RWPE2 (cell line): ENCODE measurements around the gene RABAC1.

ENCODE experiments used
- ATAC-seq: fragments of 200-7000 bp; cut with Tn5 transposase; 3 replicates; pipeline ENCODE4 v1.9.1; 2021; ENCODE audit warnings: low read depth
- DNase-seq: peaks from one replicate; pipeline ENCODE4 v3.0.0-alpha.2; 2020; ENCODE audit warnings: low spot score
- H3K27ac ChIP-seq: fragments of 450-650 bp; 2 replicates; pipeline ENCODE4 v1.5.1; 2017; ENCODE audit warnings: mild to moderate bottlenecking; ENCODE audit not compliant: poor library complexity, severe bottlenecking
- H3K27me3 ChIP-seq: fragments of 250-450 bp; sonication (Bioruptor Pico); 2 replicates; pipeline ENCODE4 v1.5.1; 2021; ENCODE audit warnings: mild to moderate bottlenecking, moderate library complexity; ENCODE audit not compliant: insufficient read depth, poor library complexity, severe bottlenecking
- H3K36me3 ChIP-seq: fragments of 250-450 bp; sonication (Bioruptor Pico); 2 replicates; pipeline ENCODE4 v1.5.1; 2020; ENCODE audit warnings: low read depth, mild to moderate bottlenecking, moderate library complexity
- H3K4me1 ChIP-seq: fragments of 250-450 bp; sonication (Bioruptor Pico); 2 replicates; pipeline ENCODE4 v1.5.1; 2021; ENCODE audit warnings: mild to moderate bottlenecking, moderate library complexity; ENCODE audit not compliant: insufficient read depth, poor library complexity, severe bottlenecking
- H3K4me3 ChIP-seq: fragments of 250-450 bp; sonication (Bioruptor Pico); 2 replicates; pipeline ENCODE4 v1.5.1; 2021; ENCODE audit warnings: mild to moderate bottlenecking, moderate library complexity; ENCODE audit not compliant: severe bottlenecking
- H3K9me3 ChIP-seq: fragments of 250-450 bp; sonication (Bioruptor Pico); 2 replicates; pipeline ENCODE4 v1.5.1; 2021; ENCODE audit warnings: mild to moderate bottlenecking, moderate library complexity; ENCODE audit not compliant: severe bottlenecking
- TF ChIP-seq, protein P1 (sequence below): fragments of 450-650 bp; IDR thresholded peaks from one replicate; pipeline ENCODE4 v1.5.1; 2017; ENCODE audit warnings: mild to moderate bottlenecking, moderate library complexity; ENCODE audit not compliant: poor library complexity, severe bottlenecking

Gene RABAC1

DNA sequence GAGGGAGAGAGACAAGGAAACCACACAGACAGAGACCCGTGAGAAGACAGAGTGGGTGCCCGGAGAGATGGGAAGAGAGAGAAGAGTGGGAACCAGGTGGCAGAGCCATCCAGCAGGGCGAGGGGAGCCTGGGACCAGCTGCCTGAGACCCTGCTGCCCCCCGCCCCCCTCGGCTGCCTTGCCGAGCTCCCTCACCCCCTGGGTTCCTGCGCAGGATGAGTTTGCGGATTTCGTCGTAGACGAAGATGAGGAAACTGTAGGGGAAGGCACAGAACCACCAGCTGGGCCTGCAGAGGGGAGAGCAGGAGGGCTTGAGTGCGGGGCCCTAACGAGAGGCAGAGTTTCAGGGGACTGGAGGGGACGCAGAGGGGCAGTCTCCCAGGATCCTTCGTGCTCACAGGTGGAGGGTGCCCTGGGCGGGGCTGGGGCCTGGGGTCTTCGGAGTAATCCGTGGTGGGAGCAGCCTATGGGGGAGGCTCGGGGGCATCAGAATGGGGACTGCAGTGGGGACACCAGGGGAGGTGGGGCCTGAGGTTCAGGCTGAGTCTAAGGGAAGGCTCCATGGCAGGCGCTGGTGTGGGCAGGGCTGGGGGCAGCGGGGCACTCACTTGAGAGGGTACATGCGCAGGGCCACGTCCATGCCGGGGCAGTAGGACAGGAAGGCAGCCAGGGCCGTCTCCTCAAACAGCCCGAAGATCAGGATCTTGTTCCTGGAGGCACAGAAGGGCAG, 8.1 kb upstream of the RABAC1 start:
- TF ChIP-seq, protein P1, sequence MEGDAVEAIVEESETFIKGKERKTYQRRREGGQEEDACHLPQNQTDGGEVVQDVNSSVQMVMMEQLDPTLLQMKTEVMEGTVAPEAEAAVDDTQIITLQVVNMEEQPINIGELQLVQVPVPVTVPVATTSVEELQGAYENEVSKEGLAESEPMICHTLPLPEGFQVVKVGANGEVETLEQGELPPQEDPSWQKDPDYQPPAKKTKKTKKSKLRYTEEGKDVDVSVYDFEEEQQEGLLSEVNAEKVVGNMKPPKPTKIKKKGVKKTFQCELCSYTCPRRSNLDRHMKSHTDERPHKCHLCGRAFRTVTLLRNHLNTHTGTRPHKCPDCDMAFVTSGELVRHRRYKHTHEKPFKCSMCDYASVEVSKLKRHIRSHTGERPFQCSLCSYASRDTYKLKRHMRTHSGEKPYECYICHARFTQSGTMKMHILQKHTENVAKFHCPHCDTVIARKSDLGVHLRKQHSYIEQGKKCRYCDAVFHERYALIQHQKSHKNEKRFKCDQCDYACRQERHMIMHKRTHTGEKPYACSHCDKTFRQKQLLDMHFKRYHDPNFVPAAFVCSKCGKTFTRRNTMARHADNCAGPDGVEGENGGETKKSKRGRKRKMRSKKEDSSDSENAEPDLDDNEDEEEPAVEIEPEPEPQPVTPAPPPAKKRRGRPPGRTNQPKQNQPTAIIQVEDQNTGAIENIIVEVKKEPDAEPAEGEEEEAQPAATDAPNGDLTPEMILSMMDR, result no peak
- H3K36me3 ChIP-seq, result no peaks in the 10 kb centered on the region
- DNase-seq (no peak), ATAC-seq (0 out of 3 replicates have a peak, but pooled peaks have one; percentile 19)
- no peak overlapping the region for H3K4me3 ChIP-seq
- no peak overlapping the region for H3K27ac ChIP-seq
- H3K9me3 ChIP-seq, result no peaks in the 10 kb centered on the region
- H3K4me1 ChIP-seq, result no peaks in the 10 kb centered on the region
- no peaks in the 10 kb centered on the region for H3K27me3 ChIP-seq

DNA sequence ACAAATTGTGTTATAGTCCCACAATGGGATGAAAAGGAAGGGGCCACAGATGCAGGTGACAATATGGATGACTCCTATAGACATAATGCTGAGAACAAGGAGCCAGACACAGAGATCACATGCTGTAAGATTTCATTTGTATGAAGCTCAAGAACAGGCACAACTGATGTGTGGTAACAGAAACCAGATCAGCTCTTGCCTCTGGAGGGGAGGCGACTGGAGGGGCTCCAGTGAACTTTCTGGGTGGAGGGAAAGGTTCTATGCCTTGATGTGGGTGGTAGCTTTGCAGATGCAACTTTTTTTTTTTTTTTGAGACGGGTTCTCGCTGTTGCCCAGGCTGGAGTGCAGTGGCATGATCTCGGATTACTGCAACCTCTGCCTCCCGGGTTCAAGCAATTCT, 6.0 kb upstream of the RABAC1 start:
- Histone ChIP-seq H3K36me3 (no peaks in the 10 kb centered on the region), H3K9me3 (no peaks in the 10 kb centered on the region), H3K4me3 (no peak overlapping the region), H3K27ac (no peak overlapping the region), H3K27me3 (no peaks in the 10 kb centered on the region), H3K4me1 (no peaks in the 10 kb centered on the region)
- ATAC-seq (no peak), DNase-seq (no peak)
- TF ChIP-seq, protein P1, result no peak

DNA sequence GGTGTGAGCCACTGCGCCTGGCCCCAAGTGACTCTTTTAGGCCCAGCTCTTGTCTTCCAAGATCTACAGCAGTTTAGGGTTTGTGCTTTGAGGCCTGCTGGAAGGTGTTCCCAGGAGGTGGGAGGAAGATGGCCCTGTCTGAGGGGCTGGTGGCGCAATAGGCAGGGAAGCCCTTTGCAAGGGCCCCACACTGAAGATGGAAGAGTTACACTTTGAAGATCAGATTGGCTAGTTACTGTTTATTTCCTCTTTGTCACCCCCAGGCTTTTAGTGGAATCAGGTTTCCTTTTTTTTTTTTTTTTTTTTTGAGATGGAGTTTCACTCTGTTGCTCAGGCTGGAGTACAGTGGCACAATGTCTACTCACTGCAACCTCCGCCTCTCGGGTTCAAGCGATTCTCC, 1.9 kb upstream of the RABAC1 start:
- Histone ChIP-seq H3K9me3 (no peaks in the 10 kb centered on the region), H3K4me3 (no peak overlapping the region), H3K36me3 (peaks cover 5% of the 10 kb centered on the region; the same call in 1 of the 2 replicates), H3K27me3 (no peaks in the 10 kb centered on the region), H3K4me1 (peaks cover 7% of the 10 kb centered on the region), H3K27ac (no peak overlapping the region)
- DNase-seq, result no peak
- TF ChIP-seq, protein P1, result no peak
- no peak for ATAC-seq

DNA sequence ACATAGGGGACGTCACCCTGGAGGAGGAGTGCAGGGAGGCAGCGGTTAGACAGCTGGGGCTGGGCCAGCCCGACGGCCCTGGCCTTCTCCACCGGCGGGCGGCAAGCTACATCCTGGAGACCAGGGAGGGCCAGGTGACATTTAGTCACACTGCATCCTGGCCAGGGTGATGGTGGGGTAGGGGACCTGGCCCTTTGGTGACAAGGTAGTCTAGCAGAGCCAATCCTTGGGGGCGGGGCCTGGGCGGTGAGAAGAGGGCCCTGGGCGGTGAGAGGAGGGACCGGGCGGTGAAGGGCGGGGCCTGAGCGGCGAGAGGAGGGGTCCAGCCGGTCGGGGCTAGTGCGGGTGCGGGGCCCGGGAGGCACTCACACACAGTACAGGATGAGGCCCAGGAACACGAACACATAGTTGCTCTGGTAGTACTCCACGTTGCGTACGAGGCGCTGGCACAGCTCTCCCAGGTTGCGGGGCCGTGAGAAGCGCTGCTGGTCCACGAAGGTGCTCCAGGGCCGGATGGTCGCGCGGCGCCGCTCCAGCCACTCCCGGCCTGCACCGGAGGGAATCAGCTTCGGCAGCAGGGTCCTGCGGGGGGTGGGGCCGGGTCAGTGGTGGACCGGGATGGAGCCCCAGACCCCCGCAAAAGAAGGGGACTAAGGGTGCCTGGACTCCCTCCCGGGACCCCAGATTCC, 610 bp downstream of the RABAC1 start:
- ATAC-seq (peak; percentile 74), DNase-seq (peak; percentile 87)
- TF ChIP-seq, protein P1, result no peak
- H3K27me3 ChIP-seq, result no peaks in the 10 kb centered on the region
- H3K9me3 ChIP-seq, result no peaks in the 10 kb centered on the region
- H3K4me3 ChIP-seq, result peak overlapping the region; percentile 72
- peaks cover 5% of the 10 kb centered on the region; the same call in 1 of the 2 replicates for H3K36me3 ChIP-seq
- H3K4me1 ChIP-seq, result peaks cover 7% of the 10 kb centered on the region
- peak overlapping the region; percentile 41 for H3K27ac ChIP-seq
